NCI-H2196 (cell line): ENCODE measurements around the gene TNPO2.

ENCODE experiments used
- DNase-seq: peaks from one replicate; lab custom pipeline; 2025; ENCODE audit not compliant: unreplicated experiment; lab: John Stamatoyannopoulos, UW

Gene TNPO2

GRCh38 chr19:12652219-12652618 lies 71.5 kb downstream of the TNPO2 start:
- no peak for DNase-seq

DNA sequence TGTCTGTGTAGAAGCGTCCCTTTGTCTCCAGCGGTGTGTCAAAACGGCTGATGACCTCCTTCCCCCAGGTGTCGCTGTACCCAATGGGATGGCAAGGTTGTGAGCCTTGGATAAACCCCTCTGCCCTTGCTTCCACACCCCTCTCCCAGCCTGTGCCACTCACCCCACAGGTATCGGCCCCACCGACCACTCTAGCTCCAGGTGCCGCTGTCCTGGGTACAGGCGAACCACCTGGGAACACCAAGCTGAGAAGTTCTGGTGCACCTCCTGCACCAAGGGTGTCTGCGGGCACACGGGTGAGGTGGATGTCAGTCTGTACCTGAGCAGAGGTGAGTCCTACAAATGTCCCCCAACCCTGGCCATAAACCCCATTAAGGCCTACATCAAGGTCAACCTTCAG lies 73.8 kb downstream of the TNPO2 start:
- no peak for DNase-seq
